HG02678 (cell line): Measurements from ENCODE around the gene TAF6L.
"Not testable (repeated sequence)": the region's sequence is repeated elsewhere in the genome, so short reads cannot be mapped to it uniquely, and the experiment has no call there.

Experiments used
- ATAC-seq: cut with Tn5 transposase; IDR thresholded peaks from one replicate; pipeline ENCODE4 v1.9.1; 2021; ENCODE audit warnings: mild to moderate bottlenecking, moderate library complexity; ENCODE audit not compliant: unreplicated experiment

TAF6L gene

GRCh38 chr11:62771144-62772021 is at the start of gene TAF6L:
TAF6L (plus strand) TSS chr11:62771396; CDS start chr11:62775784, 4,388 bp downstream.
- peak; percentile 89 for ATAC-seq

- no peak for ATAC-seq
These were observed 49.2 kb upstream of the TAF6L start for GRCh38 chr11:62721994-62722393.

- no peak for ATAC-seq
These were observed 47.0 kb upstream of the TAF6L start for GRCh38 chr11:62724171-62724570.

GRCh38 chr11:62725646-62726045 is 45.5 kb upstream of the TAF6L start:
- ATAC-seq, result no peak

- ATAC-seq, result peak; percentile 1
These were observed 44.9 kb upstream of the TAF6L start for GRCh38 chr11:62726156-62726914.

- no peak for ATAC-seq
These were observed 44.4 kb upstream of the TAF6L start for GRCh38 chr11:62726915-62727164.

GRCh38 chr11:62727165-62727871 is 43.9 kb upstream of the TAF6L start, which contains the start of gene HNRNPUL2:
HNRNPUL2 (minus strand) TSS chr11:62727457; CDS start chr11:62727156, 301 bp downstream.
- ATAC-seq, result peak; percentile 65

- ATAC-seq, result peak; percentile 59
These were observed 43.4 kb upstream of the TAF6L start for GRCh38 chr11:62727872-62728170.

- peak; percentile 26 for ATAC-seq
These were observed 42.8 kb upstream of the TAF6L start, which contains the start of gene TTC9C for GRCh38 chr11:62728171-62728988. TTC9C (plus strand) TSS chr11:62728486; CDS start chr11:62728849, 363 bp downstream.

GRCh38 chr11:62730076-62730475 is 41.1 kb upstream of the TAF6L start:
- not testable (repeated sequence) for ATAC-seq

- ATAC-seq, result no peak
These were observed 38.4 kb upstream of the TAF6L start for GRCh38 chr11:62732830-62733229.

GRCh38 chr11:62737196-62737595 is 34.0 kb upstream of the TAF6L start:
- ATAC-seq, result no peak

GRCh38 chr11:62747475-62748160 is 23.6 kb upstream of the TAF6L start:
- no peak for ATAC-seq

GRCh38 chr11:62749931-62750330 is 21.3 kb upstream of the TAF6L start:
- not testable (repeated sequence) for ATAC-seq

- no peak for ATAC-seq
These were observed 18.9 kb upstream of the TAF6L start for GRCh38 chr11:62752177-62752785.

- ATAC-seq, result no peak
These were observed 18.0 kb upstream of the TAF6L start for GRCh38 chr11:62752994-62753735.

- ATAC-seq, result peak; percentile 97
These were observed 17.2 kb upstream of the TAF6L start, which contains the start of gene ZBTB3 for GRCh38 chr11:62753736-62754603. ZBTB3 (minus strand) TSS chr11:62754160; CDS start chr11:62753664, 496 bp downstream.

- no peak for ATAC-seq
These were observed 16.0 kb upstream of the TAF6L start for GRCh38 chr11:62755086-62755615.
